Measurements from ENCODE around the gene ZNF407.

ZNF407 gene

GRCh38 chr18:75054046-75054445, 456.4 kb downstream of the ZNF407 start:
- no peak for DNase-seq (ENCODE audit: low spot score)

DNA sequence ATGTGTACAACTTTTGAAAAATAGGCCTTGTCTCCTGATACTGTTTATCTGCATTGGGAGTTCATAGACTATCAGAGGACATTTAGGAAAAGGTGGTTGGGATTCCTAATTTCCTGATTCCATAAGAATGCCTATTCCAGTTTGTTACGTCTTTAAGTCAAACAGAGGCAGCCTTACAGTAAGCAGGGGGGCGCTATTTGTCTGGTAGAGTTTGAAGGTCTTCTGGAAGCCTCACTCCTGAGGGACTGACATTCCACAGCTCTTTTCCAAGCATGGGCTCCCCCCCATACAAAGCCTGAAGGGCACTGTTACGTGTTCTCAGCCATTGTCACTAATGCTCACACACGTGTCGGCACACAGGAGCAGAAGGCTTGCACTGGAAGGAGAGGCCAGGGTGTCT, 456.9 kb downstream of the ZNF407 start:
- DNase-seq (ENCODE audit: low spot score) = no peak

GRCh38 chr18:75057169-75057960, 459.7 kb downstream of the ZNF407 start:
- no peak for DNase-seq (ENCODE audit: low spot score)

DNA sequence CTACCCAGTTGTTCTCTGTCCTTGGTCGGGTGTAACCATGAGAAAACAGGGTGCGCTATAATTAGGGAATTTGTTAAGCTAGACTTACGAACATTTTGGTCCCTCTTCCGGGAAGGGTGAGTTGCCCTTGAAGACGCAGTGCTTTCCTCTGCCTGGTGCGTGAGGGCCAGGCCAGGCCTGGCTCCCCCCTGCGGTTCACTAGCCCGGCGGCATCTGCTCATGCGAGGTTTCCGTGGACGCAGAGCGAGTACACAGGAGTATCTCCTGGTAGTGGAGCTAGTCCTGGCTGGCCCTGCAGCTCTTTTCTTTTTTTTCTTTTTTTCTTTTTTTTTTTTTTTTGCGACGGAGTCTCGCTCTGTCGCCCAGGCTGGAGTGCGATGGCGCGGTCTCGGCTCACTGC, 462.5 kb downstream of the ZNF407 start:
- no peak for DNase-seq (ENCODE audit: low spot score)

- no peak for DNase-seq (ENCODE audit: low spot score)
Measured at GRCh38 chr18:75062297-75062886, 464.7 kb downstream of the ZNF407 start.

DNA sequence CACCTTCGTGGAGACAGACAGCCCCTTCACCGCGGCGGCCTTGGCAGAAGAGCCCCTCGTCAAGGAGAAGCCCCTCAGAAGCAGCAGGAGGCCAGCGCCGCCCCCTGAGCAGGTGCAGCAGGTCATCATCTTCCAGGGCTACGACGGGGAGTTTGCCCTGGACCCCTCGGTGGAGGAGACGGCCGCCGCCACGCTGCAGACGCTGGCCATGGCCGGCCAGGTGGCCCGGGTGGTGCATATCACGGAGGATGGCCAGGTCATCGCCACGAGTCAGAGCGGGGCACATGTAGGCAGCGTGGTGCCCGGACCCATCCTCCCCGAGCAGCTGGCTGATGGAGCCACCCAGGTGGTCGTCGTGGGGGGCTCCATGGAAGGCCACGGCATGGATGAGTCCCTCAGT, 465.5 kb downstream of the ZNF407 start:
- DNase-seq (ENCODE audit: low spot score) = no peak

- no peak for DNase-seq (ENCODE audit: low spot score)
Measured at GRCh38 chr18:75063615-75064512, 466.2 kb downstream of the ZNF407 start.

DNA sequence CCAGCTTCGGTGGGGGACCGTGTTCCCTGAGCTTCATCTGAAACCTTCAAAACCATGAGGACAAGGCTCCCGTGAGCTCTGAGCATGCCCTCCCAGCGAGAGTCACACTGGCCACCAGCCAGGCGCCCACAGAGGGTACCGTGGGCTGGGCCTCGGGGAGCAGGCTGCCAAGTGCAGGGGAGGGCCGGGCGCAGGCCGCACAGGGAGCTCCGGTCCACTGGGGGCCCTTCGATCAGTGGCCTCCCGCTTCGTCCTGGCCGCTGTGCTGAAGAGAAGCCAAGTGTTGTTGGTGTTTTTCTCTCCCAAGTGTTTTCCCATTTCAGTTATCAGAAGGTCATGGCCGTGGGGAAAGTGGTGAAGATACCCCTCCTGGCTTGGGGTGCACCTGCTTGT, 466.8 kb downstream of the ZNF407 start:
- no peak for DNase-seq (ENCODE audit: low spot score)

- no peak for DNase-seq (ENCODE audit: low spot score)
Measured at GRCh38 chr18:75065251-75066000, 467.8 kb downstream of the ZNF407 start.

GRCh38 chr18:75066021-75066880, 468.6 kb downstream of the ZNF407 start:
- DNase-seq (ENCODE audit: low spot score) = no peak

- no peak for DNase-seq (ENCODE audit: low spot score)
Measured at GRCh38 chr18:75066936-75067335, 469.3 kb downstream of the ZNF407 start.

- no peak for DNase-seq (ENCODE audit: low spot score)
Measured at GRCh38 chr18:75067996-75068645, 470.5 kb downstream of the ZNF407 start.

- no peak for DNase-seq (ENCODE audit: low spot score)
Measured at GRCh38 chr18:75068682-75069435, 471.2 kb downstream of the ZNF407 start.

- no peak for DNase-seq (ENCODE audit: low spot score)
Measured at GRCh38 chr18:75070235-75070624, 472.6 kb downstream of the ZNF407 start.

DNA sequence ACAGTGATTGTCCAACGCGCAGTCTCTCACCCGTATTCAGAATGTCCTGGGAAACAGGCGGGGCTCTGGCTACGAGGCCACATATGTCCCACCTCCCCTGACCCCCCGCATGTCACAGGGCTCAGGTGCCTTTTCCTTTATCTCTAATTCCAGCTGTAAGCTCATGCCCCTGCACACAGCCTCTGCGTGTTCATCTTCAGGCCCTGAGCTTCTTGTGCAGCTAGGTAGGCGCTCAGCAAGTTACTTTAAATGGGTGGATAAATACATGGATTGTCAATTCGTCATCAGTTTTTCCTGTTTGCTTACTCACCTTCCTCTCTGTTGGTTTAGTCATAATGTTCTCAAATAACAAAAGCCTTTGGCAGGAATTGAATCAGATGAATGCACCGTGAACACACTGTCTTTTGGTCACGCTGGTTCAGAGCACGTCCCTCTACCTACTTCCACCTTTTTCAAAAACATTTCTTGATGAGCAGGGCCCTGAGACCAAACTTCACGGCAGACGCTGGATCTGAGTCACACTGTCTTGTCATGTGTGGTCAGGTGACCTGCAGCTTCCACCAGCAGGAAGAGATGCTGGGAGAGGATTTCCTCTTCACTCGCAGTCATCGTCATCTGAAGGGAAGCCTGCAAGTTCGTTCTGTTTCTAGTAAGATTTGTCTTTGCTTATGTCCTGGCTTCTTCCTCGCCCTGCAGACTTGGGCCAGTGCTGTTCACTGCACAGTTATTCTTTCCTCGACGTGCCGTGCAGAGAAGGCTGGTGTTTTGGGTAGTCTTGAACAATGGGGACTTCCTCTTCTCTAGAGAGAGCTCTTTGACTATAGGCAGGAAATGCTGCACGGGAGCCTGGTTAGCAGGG, 473.2 kb downstream of the ZNF407 start:
- DNase-seq (ENCODE audit: low spot score) = no peak

- DNase-seq (ENCODE audit: low spot score) = no peak
Measured at GRCh38 chr18:75071484-75071785, 473.8 kb downstream of the ZNF407 start.

DNA sequence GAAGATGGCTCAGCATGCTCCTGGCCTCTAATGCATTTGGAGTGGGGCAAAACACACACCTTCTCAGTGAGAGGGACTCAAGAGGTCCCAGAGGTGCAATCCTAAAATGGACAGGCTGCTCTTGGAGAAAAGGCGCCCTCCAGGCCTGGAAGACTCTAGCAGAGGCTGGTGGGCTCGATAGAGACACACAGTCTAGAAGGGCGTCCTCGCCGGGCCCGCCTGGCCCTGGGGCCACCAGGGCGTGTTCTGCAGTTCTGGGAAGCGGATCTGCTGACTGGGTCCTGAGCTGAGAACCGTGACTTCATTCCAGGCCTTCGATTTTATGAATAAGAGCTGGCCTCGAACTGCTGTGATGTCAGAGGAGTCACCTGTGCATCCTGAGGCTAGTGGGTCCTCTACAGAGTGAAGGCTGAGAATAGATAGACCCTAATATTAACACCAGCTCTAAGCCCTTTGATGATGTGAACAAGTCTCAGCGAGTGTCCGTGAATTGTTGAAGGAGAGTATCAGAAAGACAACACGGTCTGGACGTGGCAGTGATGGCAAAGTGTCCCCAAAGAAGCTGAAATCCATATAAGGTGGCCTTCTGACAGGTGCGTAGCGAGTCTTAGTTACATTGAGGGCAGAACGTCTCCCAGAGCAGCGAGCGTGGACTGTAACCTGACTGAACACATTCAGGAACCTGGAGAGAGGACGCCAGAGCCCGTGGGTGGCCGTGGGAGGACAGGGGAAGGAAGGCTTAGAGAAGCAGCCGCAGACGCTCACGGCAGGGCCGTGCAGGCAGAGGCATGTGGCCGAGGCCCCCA, 474.4 kb downstream of the ZNF407 start:
- DNase-seq (ENCODE audit: low spot score) = no peak

- DNase-seq (ENCODE audit: low spot score) = no peak
Measured at GRCh38 chr18:75072672-75073371, 475.2 kb downstream of the ZNF407 start.

Measured in hematopoietic multipotent progenitor cell treated with erythropoietin and hydrocortisone succinate and interleukin-3 and kit ligand, for 17 days (in vitro differentiated cells).